DND-41 (cell line): ENCODE results near the gene TRAPPC2L.

Experiments
- EZH2 ChIP-seq: IDR thresholded peaks from 3 replicates; pipeline ENCODE4 v1.6.1; 2012; ENCODE audit warnings: borderline replicate concordance, low read depth, mild to moderate bottlenecking, moderate library complexity, low read length, inconsistent platforms; ENCODE audit not compliant: severe bottlenecking
- TF ChIP-seq, protein P1 (sequence below): IDR thresholded peaks from 2 replicates; pipeline ENCODE4 v1.5.1; 2012; ENCODE audit warnings: borderline replicate concordance, low read length, moderate library complexity, mild to moderate bottlenecking; ENCODE audit not compliant: poor library complexity, severe bottlenecking; ENCODE audit errors: extremely low read depth

GRCh38 chr16:88864099-88864498 is 7.2 kb downstream of the TRAPPC2L start:
- TF ChIP-seq, protein P1, sequence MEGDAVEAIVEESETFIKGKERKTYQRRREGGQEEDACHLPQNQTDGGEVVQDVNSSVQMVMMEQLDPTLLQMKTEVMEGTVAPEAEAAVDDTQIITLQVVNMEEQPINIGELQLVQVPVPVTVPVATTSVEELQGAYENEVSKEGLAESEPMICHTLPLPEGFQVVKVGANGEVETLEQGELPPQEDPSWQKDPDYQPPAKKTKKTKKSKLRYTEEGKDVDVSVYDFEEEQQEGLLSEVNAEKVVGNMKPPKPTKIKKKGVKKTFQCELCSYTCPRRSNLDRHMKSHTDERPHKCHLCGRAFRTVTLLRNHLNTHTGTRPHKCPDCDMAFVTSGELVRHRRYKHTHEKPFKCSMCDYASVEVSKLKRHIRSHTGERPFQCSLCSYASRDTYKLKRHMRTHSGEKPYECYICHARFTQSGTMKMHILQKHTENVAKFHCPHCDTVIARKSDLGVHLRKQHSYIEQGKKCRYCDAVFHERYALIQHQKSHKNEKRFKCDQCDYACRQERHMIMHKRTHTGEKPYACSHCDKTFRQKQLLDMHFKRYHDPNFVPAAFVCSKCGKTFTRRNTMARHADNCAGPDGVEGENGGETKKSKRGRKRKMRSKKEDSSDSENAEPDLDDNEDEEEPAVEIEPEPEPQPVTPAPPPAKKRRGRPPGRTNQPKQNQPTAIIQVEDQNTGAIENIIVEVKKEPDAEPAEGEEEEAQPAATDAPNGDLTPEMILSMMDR: no peak
- TF ChIP-seq EZH2: no peak
